Middle frontal gyrus (tissue), 1 donor: ENCODE results near the gene FOXD2.

Experiments used
- DNase-seq: peaks from one replicate; pipeline ENCODE4 v3.0.0-alpha.2; 2015; ENCODE audit warnings: low spot score; ENCODE audit errors: extremely low spot score

The FOXD2 gene

DNA sequence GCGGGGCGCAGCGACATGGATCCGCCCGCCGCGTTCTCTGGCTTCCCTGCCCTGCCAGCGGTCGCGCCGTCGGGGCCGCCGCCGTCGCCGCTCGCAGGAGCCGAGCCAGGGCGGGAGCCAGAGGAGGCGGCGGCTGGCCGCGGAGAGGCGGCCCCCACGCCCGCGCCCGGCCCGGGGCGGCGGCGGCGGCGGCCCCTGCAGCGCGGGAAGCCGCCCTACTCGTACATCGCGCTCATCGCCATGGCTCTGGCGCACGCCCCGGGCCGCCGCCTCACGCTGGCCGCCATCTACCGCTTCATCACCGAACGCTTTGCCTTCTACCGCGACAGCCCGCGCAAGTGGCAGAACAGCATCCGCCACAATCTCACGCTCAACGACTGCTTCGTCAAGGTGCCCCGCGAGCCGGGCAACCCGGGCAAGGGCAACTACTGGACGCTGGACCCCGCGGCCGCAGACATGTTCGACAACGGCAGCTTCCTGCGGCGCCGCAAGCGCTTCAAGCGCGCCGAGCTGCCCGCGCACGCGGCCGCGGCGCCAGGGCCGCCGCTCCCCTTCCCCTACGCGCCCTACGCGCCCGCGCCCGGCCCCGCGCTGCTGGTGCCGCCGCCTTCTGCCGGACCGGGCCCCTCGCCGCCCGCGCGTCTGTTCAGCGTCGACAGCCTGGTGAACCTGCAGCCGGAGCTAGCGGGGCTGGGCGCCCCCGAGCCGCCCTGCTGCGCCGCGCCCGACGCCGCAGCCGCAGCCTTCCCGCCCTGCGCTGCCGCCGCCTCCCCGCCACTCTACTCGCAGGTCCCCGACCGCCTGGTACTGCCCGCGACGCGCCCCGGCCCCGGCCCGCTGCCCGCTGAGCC is 21.3 kb upstream of the FOXD2 start:
- no peak for DNase-seq

DNA sequence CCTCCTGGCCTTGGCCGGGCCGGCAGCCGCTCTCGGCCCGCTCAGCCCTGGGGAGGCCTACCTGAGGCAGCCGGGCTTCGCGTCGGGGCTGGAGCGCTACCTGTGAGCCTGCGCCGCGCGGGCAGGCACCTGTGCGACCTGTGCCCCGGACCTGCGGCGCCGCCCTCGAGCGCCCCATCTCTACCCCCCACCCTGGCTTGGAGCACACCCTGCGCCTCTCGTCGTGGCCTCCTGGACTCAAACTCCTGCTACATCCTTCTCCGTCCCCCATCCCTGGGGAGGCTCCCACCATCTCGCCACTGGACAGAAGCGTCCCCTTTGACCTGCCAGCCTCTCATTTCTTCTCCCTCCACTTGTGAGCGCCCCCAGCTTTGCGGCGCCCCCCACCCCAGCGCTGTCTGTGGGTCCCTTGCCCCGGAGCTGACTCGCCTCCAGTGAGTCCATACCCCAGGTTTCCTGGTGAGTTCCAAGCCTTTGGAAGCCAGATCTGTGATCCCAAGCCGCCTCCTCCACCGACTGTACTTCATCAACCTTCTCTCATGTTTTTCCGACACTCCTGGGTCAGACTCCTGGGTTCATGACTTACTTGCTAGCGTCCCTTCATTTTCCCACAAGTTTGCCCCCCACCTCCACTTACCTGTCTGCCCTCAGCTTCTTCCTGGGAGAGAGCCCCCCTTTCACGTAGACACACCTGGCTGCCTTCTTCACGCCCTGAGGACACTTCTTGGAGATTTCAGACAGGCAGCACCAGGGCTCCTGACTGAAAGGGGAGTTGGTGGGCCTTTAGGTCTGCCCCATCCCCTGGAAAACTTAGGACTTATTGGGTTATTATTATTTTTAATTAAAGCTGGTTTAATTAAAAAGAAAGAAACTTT is 20.4 kb upstream of the FOXD2 start:
- DNase-seq: no peak

DNA sequence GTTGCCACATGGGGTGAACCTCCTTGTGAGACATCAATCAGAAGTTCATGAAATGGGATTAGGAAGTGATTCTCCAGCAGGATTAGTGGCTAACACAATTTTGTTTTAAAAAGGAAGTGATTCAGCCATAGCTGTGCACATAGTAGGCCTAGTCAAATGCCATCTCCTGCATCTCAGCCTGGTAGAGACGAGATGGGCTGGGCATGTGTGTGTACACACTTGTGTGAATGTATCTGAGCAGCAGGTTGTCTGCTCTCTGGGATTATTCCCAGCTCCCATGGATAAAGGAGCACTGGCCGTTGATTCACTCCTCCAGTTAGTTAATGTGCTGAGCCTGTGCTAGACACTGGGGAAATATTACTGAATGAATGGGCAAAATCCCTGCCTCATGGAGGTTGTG is 19.7 kb upstream of the FOXD2 start:
- DNase-seq: no peak

DNA sequence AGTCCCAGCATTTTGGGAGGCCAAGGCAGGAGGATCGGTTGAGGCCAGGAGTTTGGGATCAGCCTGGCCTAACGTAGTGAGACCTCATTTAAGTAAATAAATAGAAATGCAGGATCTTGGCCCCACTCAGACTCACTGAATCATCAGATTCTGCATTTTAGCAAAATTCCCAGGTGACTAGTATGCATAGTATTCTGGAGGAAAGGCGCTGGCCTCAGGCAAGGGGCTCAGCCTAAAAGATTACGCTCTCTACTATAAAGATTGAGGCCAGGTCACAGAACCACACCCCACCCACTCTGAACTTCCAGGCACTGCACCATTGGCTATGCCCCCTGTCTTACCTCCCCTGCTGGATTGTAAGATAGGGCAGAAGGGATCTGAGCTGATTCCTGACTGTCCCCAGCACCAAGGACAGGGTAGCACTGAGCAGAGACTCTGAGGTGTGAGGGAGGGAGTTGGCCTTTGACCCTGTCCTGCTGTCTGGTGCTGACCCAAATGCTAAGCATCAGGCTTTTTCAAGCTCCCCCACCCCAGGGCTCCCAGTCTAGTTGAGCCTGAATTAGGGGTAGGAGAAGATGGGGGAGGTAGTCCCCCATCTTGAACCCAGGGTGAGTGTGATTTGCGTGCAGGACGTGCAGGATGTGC is 19.0 kb upstream of the FOXD2 start:
- DNase-seq: no peak

DNA sequence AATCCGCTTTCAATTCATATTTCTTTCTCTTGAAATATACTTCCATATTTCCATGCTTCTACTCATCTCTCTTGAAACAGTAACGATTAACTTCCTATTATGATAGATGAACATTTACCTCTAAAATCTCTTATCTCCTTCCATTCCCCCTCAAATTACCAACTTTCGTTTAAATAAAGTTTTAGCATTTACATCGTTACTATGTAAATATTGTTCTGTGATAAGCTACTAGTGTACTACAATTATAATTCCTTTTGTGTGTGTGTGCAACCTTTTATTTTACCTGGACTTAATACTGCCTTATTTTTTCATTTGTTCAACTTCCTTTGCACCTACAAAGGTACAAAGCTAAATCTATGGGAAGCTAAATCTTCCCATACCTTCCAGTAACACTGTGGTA is 17.3 kb upstream of the FOXD2 start:
- no peak for DNase-seq

DNA sequence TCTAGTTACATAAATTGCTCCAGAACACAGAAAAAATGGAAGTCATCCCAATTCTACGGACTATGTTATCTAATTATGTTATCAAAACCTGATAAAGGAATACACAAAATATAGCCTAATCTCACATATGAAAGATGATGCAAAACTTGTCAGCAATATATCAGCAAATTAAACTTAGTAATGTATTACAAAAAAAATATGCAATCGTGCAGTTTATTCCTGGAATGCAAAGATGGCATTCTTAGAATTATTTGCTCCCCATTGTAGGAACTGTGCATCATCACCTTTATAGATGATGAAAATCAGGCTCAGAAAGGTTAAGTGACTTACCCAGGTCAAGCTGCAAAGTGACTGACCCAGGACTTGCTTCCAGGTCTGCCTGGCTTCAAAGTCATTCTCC is 14.0 kb upstream of the FOXD2 start:
- DNase-seq: no peak

DNA sequence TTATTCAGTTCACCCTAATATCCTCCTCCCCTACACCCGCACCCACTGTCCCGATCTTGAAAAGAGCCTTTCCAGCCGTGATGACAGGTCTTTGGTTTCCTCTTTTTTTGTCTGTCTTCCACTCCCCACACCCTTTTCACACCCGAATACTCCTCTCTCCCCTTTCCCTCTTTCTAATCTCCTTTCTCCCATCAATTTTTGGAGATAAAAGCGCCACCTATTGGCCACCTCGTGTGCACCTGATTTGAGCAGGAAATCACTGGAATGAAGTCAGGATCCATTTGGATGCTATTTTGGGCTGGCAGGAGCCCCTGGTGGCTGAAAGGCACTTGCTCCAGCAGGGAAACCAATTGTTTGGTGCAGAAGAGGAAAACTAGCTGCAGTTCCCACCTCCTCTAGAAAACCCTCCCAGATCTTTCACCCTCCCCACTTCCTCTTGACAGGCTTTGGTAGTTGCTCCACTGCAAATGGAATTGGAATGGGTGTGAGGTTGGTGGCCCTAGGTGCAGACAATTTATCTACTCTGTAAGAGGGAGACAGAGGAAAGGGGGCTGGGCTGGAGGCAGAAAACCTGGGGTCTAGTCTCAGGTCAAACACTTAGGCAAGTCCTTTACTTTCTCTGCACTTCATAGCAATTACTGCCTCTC is 13.4 kb upstream of the FOXD2 start:
- no peak for DNase-seq

DNA sequence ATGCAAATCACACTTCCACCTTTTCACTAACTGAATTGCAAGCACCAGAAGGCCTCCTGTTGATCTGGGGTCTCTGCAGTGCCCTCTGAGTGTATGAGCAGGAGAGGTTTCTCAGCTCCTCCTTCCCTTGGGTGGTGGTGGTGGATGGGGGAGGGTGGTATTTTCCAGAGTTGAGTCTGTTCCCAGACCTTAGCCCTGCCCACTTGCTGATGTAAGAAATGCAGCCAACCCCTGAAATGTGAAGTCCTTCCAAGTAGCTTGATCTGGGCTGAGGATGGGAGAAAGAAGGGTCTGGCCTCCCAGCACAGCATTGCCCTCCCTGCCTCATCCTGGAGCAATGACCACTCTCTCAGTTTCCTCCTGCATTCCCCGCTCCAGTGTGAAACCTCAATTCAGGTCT is 6.3 kb upstream of the FOXD2 start:
- no peak for DNase-seq

DNA sequence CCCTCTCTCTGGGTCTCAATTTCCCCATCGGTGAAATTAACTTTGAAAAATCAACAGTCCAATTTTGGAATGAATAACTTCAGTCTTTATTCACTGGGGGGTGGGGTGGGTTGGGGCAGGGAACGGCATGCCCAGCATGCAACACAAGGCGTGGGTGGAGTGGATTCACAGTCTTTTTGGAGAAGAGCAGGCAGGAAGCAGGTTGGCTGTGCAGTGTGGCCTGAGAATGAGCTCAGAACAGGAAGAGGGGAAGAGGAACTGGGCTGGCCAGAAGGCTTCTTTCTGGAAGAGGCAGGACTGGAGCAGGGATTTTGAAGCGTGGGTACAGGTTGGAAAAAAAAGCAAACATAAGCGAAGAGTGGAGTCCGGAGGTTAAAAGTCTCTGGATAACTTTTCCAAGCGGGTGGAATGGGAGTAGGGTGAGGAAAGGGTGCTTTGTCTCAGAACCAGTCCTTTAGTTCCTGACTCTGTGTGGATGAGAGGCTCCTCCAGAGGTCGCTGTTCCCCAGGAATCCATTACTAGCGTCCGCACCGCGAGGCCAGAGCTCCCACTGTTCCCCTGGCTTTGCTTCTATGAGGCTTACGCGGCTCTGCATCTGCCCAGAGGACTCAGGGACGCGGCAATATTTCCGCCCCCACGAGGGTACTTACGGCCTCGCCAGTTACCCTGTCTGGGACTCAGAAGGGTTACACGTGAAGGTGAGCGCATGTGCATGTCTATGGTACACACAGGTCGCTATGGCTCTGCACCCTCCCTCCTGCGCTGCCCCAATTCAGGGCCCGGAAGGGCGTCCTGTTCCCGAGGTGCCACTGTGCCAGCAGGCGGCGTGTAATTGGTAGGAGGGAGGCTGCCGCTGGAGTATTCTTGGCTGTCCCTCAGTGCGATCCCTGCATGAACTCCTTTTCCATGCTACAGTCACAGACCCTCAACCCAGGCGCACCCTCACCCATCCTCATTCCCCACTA is 5.5 kb upstream of the FOXD2 start:
- peak; percentile 42 for DNase-seq

DNA sequence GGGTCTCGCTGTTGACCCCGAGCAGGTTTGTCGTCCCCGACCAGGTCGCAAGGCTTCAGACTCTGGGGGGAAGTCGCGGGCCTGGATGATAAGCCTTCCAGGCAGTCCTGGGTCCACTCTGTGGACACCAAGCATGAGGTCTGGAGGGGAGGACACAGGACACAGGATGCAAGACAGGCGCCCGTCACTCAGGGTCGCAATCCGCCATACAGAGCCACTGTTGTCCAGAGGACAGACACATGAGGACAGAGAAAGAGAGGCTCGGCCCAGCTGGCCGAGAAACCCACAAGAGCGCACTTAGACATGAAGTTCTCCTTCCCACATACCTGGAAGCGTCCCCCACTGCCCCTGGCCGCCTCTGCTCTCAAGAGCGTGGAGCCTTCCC is 4.8 kb upstream of the FOXD2 start:
- no peak for DNase-seq

DNA sequence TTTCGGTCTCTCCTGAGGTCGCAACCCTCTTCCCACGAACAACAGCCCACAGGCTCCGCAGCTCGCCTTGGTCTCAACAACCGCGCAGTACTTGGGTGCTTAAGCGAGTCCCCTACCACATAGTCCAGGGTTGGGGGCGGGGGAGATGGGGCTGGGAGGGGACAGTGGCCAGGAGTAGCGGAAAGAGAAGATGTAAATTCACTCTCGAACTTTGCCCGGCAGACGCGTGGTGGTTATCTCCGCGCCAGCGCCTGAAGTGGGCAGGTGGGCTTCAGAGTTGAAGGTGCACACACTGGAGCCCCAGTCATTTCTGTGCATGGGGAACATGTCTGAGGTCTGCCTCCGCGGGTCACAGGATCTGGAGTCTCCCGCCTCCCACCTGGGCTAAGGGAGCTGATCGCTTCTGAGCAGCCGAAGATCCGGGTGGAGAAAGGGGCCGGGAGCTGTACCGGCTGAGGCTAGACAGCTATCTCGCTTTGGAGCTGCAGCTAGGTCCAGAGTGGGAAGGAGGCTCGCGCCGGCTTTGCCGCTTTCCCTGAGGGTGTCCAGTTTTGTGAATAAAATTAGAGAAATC is 4.3 kb upstream of the FOXD2 start:
- no peak for DNase-seq

DNA sequence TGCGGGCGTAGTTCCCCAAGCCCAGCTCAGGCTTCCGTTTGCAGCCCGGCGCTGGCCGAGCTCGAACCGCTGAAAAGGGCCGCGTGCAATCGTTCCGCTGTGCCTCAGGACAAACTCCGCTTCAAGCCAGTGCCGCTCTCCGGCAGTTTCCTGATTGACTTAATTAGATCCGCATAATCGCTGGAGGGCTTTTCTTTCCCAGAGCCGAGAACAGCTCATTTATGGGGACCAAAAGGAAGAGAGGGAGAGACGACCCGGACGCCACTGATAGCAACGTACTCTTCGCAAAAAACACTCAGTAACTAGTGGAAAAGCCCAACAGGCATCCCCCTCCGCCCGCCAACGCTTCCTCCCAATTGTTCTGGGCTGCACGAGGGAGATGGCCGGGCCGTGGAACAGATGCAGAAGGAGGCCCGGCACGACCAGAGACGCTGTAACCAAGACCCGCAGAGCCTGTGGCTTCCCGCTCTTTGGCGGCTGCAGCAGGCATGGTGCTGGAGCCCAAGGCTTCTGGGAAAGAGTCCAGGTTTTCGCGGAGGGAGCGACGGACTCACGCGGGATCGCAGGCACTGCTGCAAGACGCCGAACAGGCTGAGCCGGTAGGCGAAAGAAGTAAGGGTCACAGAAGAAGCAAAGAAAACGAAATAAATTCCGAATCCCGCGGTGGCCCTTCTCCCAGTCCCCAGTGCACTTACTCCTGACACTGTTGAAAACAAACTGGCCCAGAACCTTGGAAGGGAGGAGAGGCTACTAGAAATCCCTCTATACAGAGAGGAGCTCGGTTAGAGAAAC is 3.6 kb upstream of the FOXD2 start:
- no peak for DNase-seq

DNA sequence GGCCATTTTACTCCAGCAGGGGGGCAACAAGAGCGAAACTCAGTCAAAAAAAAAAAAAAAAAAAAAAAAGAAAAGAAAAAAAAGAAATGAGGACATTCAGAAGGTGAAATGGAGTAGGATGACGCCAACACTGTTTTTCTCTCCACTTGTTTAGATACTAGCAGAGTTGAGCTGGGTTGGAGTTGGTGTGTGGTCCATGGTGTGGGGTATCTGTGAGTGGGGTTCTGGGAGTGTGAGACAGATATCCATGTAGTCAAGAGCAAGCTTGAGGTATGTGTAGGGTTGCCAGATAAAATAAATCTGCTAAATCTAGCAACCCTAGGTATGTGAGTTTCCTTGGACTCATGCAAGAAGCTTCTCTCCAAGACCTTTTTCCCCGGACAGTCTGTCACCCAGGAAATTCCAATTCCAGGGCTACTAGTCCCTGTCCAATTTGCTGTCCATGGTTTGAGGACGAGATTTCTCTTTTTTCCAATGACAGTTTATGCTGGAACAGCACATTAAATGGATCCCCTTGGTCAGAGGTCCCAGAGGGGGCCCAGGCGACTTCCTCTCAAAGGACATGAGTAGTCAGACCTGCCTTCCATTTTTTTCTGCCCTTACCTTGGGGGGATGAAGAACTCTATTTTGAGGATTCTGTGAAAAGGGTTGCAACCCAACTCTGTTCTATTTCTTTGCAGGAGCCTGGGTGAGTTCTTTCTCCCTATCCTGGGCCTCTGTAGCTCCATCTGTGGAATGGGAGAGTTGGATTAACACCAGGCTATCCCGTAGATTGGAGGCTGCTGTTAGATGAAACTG is 2.1 kb upstream of the FOXD2 start:
- no peak for DNase-seq

DNA sequence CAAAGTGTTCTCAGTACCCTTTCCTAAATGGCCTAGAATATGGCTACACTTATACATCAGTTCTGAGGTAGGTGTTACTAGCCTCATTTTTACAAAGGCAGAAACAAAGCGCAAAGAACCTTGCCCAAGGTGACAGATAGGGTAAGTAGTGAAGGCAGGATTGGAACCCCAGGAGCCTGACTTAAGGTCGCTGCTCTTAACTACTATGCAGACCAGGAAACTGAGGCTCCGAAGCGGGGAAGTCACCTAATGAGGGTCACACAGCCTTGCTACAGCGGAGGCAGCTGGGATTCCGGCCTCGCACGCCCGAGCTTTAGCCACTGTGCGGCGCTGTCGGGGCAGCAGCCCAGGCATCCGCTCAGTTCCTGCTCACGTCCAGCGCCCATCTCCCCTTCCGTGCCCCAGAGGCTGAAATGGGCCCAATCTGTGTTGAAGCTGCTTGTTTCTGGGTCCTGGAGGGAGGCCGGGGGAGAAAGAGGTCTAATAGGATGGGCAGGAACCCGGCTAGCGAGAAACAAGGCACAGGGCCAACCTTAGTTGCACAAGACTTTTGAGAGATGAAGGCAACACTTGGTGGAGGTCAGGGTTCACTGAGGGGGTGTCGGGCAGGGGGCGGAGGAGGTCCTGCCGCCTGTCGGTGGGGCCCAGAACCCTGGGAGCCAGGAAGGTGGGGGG is 1.4 kb upstream of the FOXD2 start:
- DNase-seq: no peak

DNA sequence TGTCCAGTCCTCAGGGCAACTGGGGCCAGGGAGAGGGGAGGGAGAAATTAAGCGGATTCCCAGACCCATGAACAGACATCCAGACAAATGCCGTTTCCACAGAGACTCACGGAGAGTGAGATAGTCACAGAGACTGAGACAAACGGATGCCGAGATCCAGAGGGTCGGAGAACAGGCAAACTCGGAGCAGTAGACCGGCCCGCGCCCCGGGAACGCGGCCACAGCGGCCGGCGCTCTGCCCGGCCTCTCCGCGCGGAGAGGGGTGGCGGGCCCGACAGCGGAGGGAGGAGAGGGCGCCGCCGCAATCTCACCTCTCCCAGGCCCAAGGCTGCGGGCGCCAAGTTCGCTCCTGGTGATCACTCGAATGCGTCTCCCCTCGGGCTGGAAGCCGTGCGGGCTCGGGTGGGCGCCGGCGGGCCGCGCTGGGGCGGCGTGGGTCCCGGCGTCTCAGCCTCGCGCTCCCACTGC is 831 bp upstream of the FOXD2 start:
- no peak for DNase-seq

DNA sequence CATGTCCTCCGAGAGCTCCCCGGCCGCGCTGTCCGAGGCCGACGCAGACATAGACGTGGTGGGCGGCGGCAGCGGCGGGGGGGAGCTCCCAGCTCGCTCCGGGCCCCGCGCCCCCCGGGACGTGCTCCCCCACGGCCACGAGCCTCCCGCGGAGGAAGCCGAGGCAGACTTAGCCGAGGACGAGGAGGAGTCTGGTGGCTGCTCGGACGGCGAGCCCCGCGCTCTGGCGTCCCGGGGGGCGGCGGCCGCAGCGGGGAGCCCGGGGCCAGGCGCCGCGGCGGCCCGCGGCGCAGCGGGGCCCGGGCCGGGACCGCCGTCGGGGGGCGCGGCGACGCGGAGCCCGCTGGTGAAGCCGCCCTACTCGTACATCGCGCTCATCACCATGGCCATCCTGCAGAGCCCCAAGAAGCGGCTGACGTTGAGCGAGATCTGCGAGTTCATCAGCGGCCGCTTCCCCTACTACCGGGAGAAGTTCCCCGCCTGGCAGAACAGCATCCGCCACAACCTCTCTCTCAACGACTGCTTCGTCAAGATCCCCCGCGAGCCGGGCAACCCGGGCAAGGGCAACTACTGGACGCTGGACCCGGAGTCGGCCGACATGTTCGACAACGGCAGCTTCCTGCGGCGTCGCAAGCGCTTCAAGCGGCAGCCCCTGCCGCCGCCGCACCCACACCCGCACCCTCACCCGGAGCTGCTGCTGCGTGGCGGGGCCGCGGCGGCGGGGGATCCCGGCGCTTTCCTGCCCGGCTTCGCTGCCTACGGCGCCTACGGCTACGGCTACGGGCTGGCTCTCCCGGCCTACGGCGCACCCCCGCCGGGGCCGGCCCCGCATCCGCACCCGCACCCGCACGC is 547 bp downstream of the FOXD2 start:
- DNase-seq: no peak
